Gastrocnemius medialis (tissue), 4 donors: ENCODE measurements around the gene ITGB3. TPM values are rescaled to one million over a fixed set of nuclear protein-coding genes. Genes with fewer than 3 reads are reported as not detected.

Source experiments
- ATAC-seq, 2 donors: fragments of 150-250 bp; one replicate each; pipeline ENCODE4 v1.9.1; 2016
- DNase-seq, 2 donors: peaks; one replicate each; pipeline ENCODE4 v3.0.0-alpha.2; 2019
- H3K27ac ChIP-seq, 4 donors: fragments of 200-600 bp; sonication (generic); 1 replicate in 1 of 4; 2 replicates in 3 of 4; pipeline ENCODE4 v1.5.1; 2016 to 2018; ENCODE audit warnings: mild to moderate bottlenecking in 2 of 4, moderate library complexity in 1 of 4
- H3K27me3 ChIP-seq, 3 donors: fragments of 200-600 bp; sonication (generic) in 2 of 3; 1 replicate in 1 of 3; 2 replicates in 2 of 3; pipeline versions ENCODE4 v1.5.1 to v1.6.0; 2016 to 2019; ENCODE audit warnings: mild to moderate bottlenecking in 1 of 3, moderate library complexity in 1 of 3
- H3K36me3 ChIP-seq, 2 donors: fragments of 200-600 bp; sonication (generic) in 1 of 2; one replicate each; pipeline ENCODE4 v1.5.1; 2017 to 2018
- H3K4me1 ChIP-seq, 2 donors: fragments of 200-600 bp; sonication (generic) in 1 of 2; one replicate each; pipeline ENCODE4 v1.5.1; 2016 to 2017; ENCODE audit warnings: mild to moderate bottlenecking in 2 of 2
- H3K4me3 ChIP-seq, 4 donors: fragments of 200-600 bp; sonication (generic) in 3 of 4; 1 replicate in 1 of 4; 2 replicates in 3 of 4; pipeline ENCODE4 v1.5.1; 2016 to 2019; ENCODE audit warnings: mild to moderate bottlenecking in 2 of 4
- H3K9me3 ChIP-seq, 3 donors: fragments of 200-600 bp; sonication (generic) in 2 of 3; 1 replicate in 1 of 3; 2 replicates in 2 of 3; pipeline ENCODE4 v1.5.1; 2016 to 2019
- CTCF ChIP-seq, 5 experiments: fragments of 450-650 bp in 3 of 5; fragments of 200-600 bp in 2 of 5; sonication (generic) in 2 of 5; IDR thresholded peaks in 4 of 5; conservative IDR thresholded peaks in 1 of 5; 1 replicate in 4 of 5; 2 replicates in 1 of 5; pipeline ENCODE4 v1.5.1; 2016 to 2019; ENCODE audit warnings: antibody characterized with exemption in 5 of 5, mild to moderate bottlenecking in 3 of 5, moderate library complexity in 3 of 5
- POLR2A ChIP-seq, 2 donors: fragments of 450-650 bp; IDR thresholded peaks; one replicate each; pipeline ENCODE4 v1.6.1; 2017; ENCODE audit warnings: antibody characterized with exemption in 2 of 2, mild to moderate bottlenecking in 2 of 2, moderate library complexity in 2 of 2
- in situ Hi-C, 4 donors: fragments of 200-750 bp; cut with MboI; loops; one replicate each; pipeline versions ENCODE4 v1.15.0 to v1.8.0; 2017; ENCODE audit warnings: low sequenced_read_pairs in 4 of 4
- intact Hi-C: fragments of 100-400 bp; cut with DNase I; formaldehyde crosslinking; loops from one replicate; pipeline ENCODE4 v1.15.1; 2023; ENCODE audit warnings: low total_unique reads
- total RNA-seq, 4 donors: library from RNA; depleted of rRNA; stranded (reverse); fragments of >200 nt; gene quantifications; one replicate each; pipeline versions ENCODE4 v1.1.0 to v1.2.3, GENCODE V29; 2016

ITGB3 gene
- total RNA-seq, 4 donors from 2014 or later: 0.92 to 6.2 (median 1.9) TPM; not detected in 1

DNA sequence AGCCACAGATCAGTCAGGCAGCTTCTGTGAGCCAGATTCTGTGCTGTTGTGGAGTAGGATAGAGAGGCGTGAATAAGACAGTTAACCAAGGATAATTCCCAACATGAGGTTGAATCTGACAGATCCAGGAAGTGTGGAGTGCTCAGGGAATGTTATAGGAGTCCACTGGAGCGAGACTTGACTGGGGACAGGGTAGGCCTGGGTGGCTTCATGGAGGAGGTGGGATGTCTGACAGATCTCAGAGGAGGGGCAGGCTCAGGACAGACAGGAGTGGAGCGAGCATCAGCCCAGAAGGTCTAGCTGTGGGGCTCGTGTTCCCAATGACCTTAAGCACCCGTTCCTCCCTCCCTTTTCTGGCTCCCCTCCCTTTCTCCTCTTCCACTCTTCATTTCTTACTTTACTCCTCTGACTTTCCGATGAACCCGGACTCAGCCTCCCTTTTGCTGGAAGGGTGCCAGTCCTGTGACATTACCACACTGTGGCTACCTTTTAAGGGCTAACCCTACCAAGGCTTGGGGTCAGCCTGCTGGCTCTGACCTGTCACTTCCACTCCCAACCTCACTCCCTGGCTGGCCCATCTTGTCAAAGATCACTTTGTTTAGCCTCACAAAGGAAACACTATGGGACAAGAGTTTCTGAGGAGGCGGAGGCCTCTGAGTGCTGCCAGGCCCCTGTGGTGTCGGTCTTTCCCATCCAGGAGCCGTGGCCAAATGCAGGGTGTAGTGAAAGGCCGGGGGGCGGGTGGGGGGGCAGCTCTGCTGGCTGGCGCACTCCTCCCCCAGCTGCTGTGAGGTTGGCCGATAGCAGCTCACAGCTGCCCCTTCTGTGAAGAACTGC lies 41.6 kb downstream of the ITGB3 start:
- ATAC-seq (no peak), DNase-seq (no peak)
- no peak for TF ChIP-seq POLR2A (IDR thresholded peaks at IDR 0.05)
- TF ChIP-seq CTCF (IDR thresholded peaks at IDR 0.05 in 4 of 5, conservative IDR thresholded peaks at IDR 0.05 in 1 of 5): no peak
- Histone ChIP-seq H3K27ac (no peak overlapping the region), H3K4me1 (no peaks in the 10 kb centered on the region), H3K36me3 (no peaks in the 10 kb centered on the region), H3K4me3 (no peak overlapping the region), H3K9me3 (no peaks in the 10 kb centered on the region), H3K27me3 (no peaks in the 10 kb centered on the region)
- intact Hi-C loops (no loop called here), in situ Hi-C loops (no loop called here)

- no peaks in the 10 kb centered on the region for H3K36me3 ChIP-seq
Measured at GRCh38 chr17:47295874-47296255, 42.2 kb downstream of the ITGB3 start.

GRCh38 chr17:47297661-47298400 lies 44.2 kb downstream of the ITGB3 start:
- Histone ChIP-seq H3K4me3 (no peak overlapping the region), H3K9me3 (no peaks in the 10 kb centered on the region), H3K27me3 (no peaks in the 10 kb centered on the region), H3K27ac (no peak overlapping the region), H3K4me1 (no peaks in the 10 kb centered on the region), H3K36me3 (no peaks in the 10 kb centered on the region)
- in situ Hi-C loops: no loop called here
- TF ChIP-seq POLR2A (IDR thresholded peaks at IDR 0.05) (no peak), CTCF (IDR thresholded peaks at IDR 0.05 in 4 of 5, conservative IDR thresholded peaks at IDR 0.05 in 1 of 5) (no peak)
- ATAC-seq (no peak), DNase-seq (no peak)
- intact Hi-C loops: no loop called here

More at GRCh38 chr17:47295874-47296255, 42.2 kb downstream of the ITGB3 start:
- H3K27ac ChIP-seq: no peak overlapping the region
- H3K9me3 ChIP-seq: no peaks in the 10 kb centered on the region
- H3K27me3 ChIP-seq: no peaks in the 10 kb centered on the region
- TF ChIP-seq POLR2A (IDR thresholded peaks at IDR 0.05) (no peak), CTCF (IDR thresholded peaks at IDR 0.05 in 4 of 5, conservative IDR thresholded peaks at IDR 0.05 in 1 of 5) (no peak)
- no peak for DNase-seq
- H3K4me3 ChIP-seq: no peak overlapping the region
- no peak for ATAC-seq
- intact Hi-C loops (no loop called here), in situ Hi-C loops (no loop called here)
- H3K4me1 ChIP-seq: no peaks in the 10 kb centered on the region

DNA sequence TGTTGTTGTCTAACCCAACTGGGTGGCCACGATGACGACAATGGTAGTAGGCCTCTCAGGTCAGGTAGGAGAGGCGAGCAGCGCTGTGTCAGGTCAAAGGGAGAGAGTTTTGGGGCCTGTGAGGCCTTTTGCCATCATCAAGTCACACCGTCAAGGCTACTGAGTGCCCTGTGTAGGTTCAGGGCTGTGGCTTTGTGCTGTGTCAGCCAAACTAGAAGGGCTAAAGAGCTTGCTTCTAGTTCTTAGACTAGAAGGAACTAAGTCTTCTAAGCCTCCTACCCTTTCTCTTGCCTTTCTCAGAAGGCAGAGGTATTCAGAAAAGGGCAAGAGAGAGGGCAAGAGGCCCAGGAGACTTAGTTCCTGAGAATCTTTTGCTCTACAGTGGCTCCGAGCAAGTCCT lies 45.1 kb downstream of the ITGB3 start:
- H3K27me3 ChIP-seq: no peaks in the 10 kb centered on the region
- intact Hi-C loops (no loop called here), in situ Hi-C loops (no loop called here)
- no peak for TF ChIP-seq POLR2A (IDR thresholded peaks at IDR 0.05)
- no peak for TF ChIP-seq CTCF (IDR thresholded peaks at IDR 0.05 in 4 of 5, conservative IDR thresholded peaks at IDR 0.05 in 1 of 5)
- no peak for ATAC-seq
- H3K4me1 ChIP-seq: no peaks in the 10 kb centered on the region
- no peak for DNase-seq
- H3K9me3 ChIP-seq: no peaks in the 10 kb centered on the region
- no peak overlapping the region for H3K4me3 ChIP-seq
- no peak overlapping the region for H3K27ac ChIP-seq
- no peaks in the 10 kb centered on the region for H3K36me3 ChIP-seq
